HEK293 (cell line): ENCODE data around the gene TANGO2.
A peak's percentile ranks its signal among the peaks of the same experiment; 100 is the strongest.

Experiments
- GLIS2 ChIP-seq: fragments of 450-650 bp; formaldehyde crosslinking; IDR thresholded peaks from 2 replicates; pipeline ENCODE4 v1.5.1; 2016; ENCODE audit warnings: missing biosample characterization, missing genetic modification characterization
- INSM2 ChIP-seq: fragments of 450-650 bp; formaldehyde crosslinking; IDR thresholded peaks from 2 replicates; pipeline ENCODE4 v1.5.1; 2016; ENCODE audit warnings: missing biosample characterization, missing genetic modification characterization
- KLF10 ChIP-seq: fragments of 450-650 bp; IDR thresholded peaks from 2 replicates; pipeline ENCODE4 v1.5.1; 2018; ENCODE audit warnings: missing biosample characterization, mild to moderate bottlenecking, missing genetic modification characterization
- KLF8 ChIP-seq: fragments of 450-650 bp; formaldehyde crosslinking; IDR thresholded peaks from 2 replicates; pipeline ENCODE4 v1.5.1; 2016; ENCODE audit warnings: missing biosample characterization, missing genetic modification characterization
- KLF9 ChIP-seq: fragments of 450-650 bp; formaldehyde crosslinking; IDR thresholded peaks from 2 replicates; pipeline ENCODE4 v1.5.1; 2016; ENCODE audit warnings: missing biosample characterization, missing genetic modification characterization, low read depth
- OSR2 ChIP-seq: fragments of 450-650 bp; formaldehyde crosslinking; IDR thresholded peaks from 2 replicates; pipeline ENCODE4 v1.5.1; 2016; ENCODE audit warnings: missing biosample characterization, missing genetic modification characterization
- PBX3 ChIP-seq: sonication (generic); formaldehyde crosslinking; IDR thresholded peaks from 2 replicates; pipeline ENCODE4 v1.8.1; 2022; ENCODE audit warnings: mild to moderate bottlenecking, moderate library complexity, missing genetic modification reagents
- PRDM10 ChIP-seq: fragments of 450-650 bp; formaldehyde crosslinking; IDR thresholded peaks from 2 replicates; pipeline ENCODE4 v1.5.1; 2016; ENCODE audit warnings: missing biosample characterization, missing genetic modification characterization
- ZBTB1 ChIP-seq: fragments of 450-650 bp; formaldehyde crosslinking; IDR thresholded peaks from 2 replicates; pipeline ENCODE4 v1.5.1; 2016; ENCODE audit warnings: missing biosample characterization, missing genetic modification characterization
- ZBTB21 ChIP-seq: fragments of 450-650 bp; formaldehyde crosslinking; IDR thresholded peaks from 2 replicates; pipeline ENCODE4 v1.5.1; 2017; ENCODE audit warnings: missing biosample characterization, missing genetic modification characterization
- ZBTB48 ChIP-seq: fragments of 450-650 bp; formaldehyde crosslinking; IDR thresholded peaks from 2 replicates; pipeline ENCODE4 v1.5.1; 2016; ENCODE audit warnings: missing biosample characterization, missing genetic modification characterization
- ZBTB7A ChIP-seq: fragments of 450-650 bp; formaldehyde crosslinking; IDR thresholded peaks from 2 replicates; pipeline ENCODE4 v1.5.1; 2016; ENCODE audit warnings: low read depth, missing biosample characterization, missing genetic modification characterization
- ZFHX2 ChIP-seq: fragments of 450-650 bp; formaldehyde crosslinking; conservative IDR thresholded peaks from 2 replicates; pipeline ENCODE4 v1.5.1; 2016; ENCODE audit warnings: missing biosample characterization, missing genetic modification characterization
- ZNF184 ChIP-seq: fragments of 450-650 bp; IDR thresholded peaks from 2 replicates; pipeline ENCODE4 v1.5.1; 2018; ENCODE audit warnings: missing biosample characterization, mild to moderate bottlenecking, missing genetic modification characterization
- ZNF350 ChIP-seq: fragments of 450-650 bp; formaldehyde crosslinking; IDR thresholded peaks from 2 replicates; pipeline ENCODE4 v1.5.0; 2017; ENCODE audit warnings: missing biosample characterization, mild to moderate bottlenecking, missing genetic modification characterization
- ZNF366 ChIP-seq: fragments of 450-650 bp; formaldehyde crosslinking; conservative IDR thresholded peaks from 2 replicates; pipeline ENCODE4 v1.5.1; 2016; ENCODE audit warnings: missing biosample characterization, missing genetic modification characterization
- ZNF391 ChIP-seq: fragments of 450-650 bp; formaldehyde crosslinking; IDR thresholded peaks from 2 replicates; pipeline ENCODE4 v1.5.1; 2016; ENCODE audit warnings: low read depth, missing biosample characterization, missing genetic modification characterization, borderline replicate concordance
- ZNF398 ChIP-seq: fragments of 450-650 bp; formaldehyde crosslinking; IDR thresholded peaks from 2 replicates; pipeline ENCODE4 v1.5.1; 2017; ENCODE audit warnings: missing biosample characterization, missing genetic modification characterization
- ZNF501 ChIP-seq: fragments of 450-650 bp; formaldehyde crosslinking; IDR thresholded peaks from 2 replicates; pipeline ENCODE4 v1.5.1; 2016; ENCODE audit warnings: missing biosample characterization, missing genetic modification characterization
- ZNF529 ChIP-seq: fragments of 450-650 bp; formaldehyde crosslinking; IDR thresholded peaks from 2 replicates; pipeline ENCODE4 v1.5.1; 2017; ENCODE audit warnings: missing genetic modification characterization, missing biosample characterization; ENCODE audit not compliant: insufficient replicate concordance
- ZNF621 ChIP-seq: fragments of 450-650 bp; formaldehyde crosslinking; IDR thresholded peaks from 2 replicates; pipeline ENCODE4 v1.5.1; 2017; ENCODE audit warnings: missing biosample characterization, missing genetic modification characterization
- ZNF629 ChIP-seq: fragments of 450-650 bp; formaldehyde crosslinking; IDR thresholded peaks from 2 replicates; pipeline ENCODE4 v1.5.1; 2017; ENCODE audit warnings: missing biosample characterization, missing genetic modification characterization
- ZNF639 ChIP-seq: fragments of 450-650 bp; formaldehyde crosslinking; IDR thresholded peaks from 2 replicates; pipeline ENCODE4 v1.5.1; 2016; ENCODE audit warnings: missing biosample characterization, missing genetic modification characterization
- ZNF660 ChIP-seq: fragments of 450-650 bp; IDR thresholded peaks from 2 replicates; pipeline ENCODE4 v1.5.1; 2018; ENCODE audit warnings: missing biosample characterization, mild to moderate bottlenecking, missing genetic modification characterization
- ZNF692 ChIP-seq: fragments of 450-650 bp; formaldehyde crosslinking; IDR thresholded peaks from 2 replicates; pipeline ENCODE4 v1.5.1; 2016; ENCODE audit warnings: missing biosample characterization, missing genetic modification characterization
- ZNF791 ChIP-seq: fragments of 450-650 bp; formaldehyde crosslinking; IDR thresholded peaks from 2 replicates; pipeline ENCODE4 v1.5.1; 2016; ENCODE audit warnings: missing biosample characterization, missing genetic modification characterization
- ZSCAN23 ChIP-seq: fragments of 450-650 bp; formaldehyde crosslinking; IDR thresholded peaks from 2 replicates; pipeline ENCODE4 v1.5.1; 2016; ENCODE audit warnings: missing biosample characterization, missing genetic modification characterization
- ZSCAN30 ChIP-seq: fragments of 450-650 bp; IDR thresholded peaks from 2 replicates; pipeline ENCODE4 v1.5.1; 2018; ENCODE audit warnings: missing biosample characterization, mild to moderate bottlenecking, missing genetic modification characterization, moderate library complexity

The TANGO2 gene

GRCh38 chr22:19984201-19984753 is 36.6 kb upstream of the TANGO2 start (continued):
- TF ChIP-seq PRDM10 (tag by site-specific recombination) (peak; percentile 59), ZBTB1 (0 out of 2 replicates have a peak, but pooled peaks have one; percentile 67), ZNF391 (tag by site-specific recombination) (peak; percentile 79; the same call in 1 of the 2 replicates), ZBTB48 (tag by site-specific recombination) (peak; percentile 95), KLF9 (tag by site-specific recombination) (peak; percentile 93), ZNF529 (tag by site-specific recombination) (no peak), ZNF692 (tag by site-specific recombination) (peak; percentile 77), OSR2 (tag by site-specific recombination) (peak; percentile 85), ZNF501 (tag by site-specific recombination) (0 out of 2 replicates have a peak, but pooled peaks have one; percentile 14), ZBTB21 (tag by site-specific recombination) (peak; percentile 79; the same call in 1 of the 2 replicates), ZSCAN30 (peak; percentile 28; the same call in 1 of the 2 replicates), ZBTB7A (tag by site-specific recombination) (peak; percentile 71), ZFHX2 (tag by site-specific recombination) (peak; percentile 21; the same call in 1 of the 2 replicates), ZNF366 (tag by site-specific recombination) (peak; percentile 71), ZNF350 (no peak), ZNF639 (tag by site-specific recombination) (peak; percentile 82), ZNF629 (tag by site-specific recombination) (peak; percentile 93), KLF8 (tag by site-specific recombination) (peak; percentile 96), ZSCAN23 (tag by site-specific recombination) (peak; percentile 92), ZNF791 (no peak), INSM2 (tag by site-specific recombination) (peak; percentile 76; the same call in 1 of the 2 replicates), GLIS2 (tag by site-specific recombination) (peak; percentile 87), KLF10 (peak; percentile 91), ZNF621 (tag by site-specific recombination) (no peak), ZNF398 (tag by site-specific recombination) (peak; percentile 87), ZNF184 (tag by site-specific recombination) (0 out of 2 replicates have a peak, but pooled peaks have one; percentile 44), PBX3 (CRISPR knock-in tag) (no peak), ZNF660 (tag by site-specific recombination) (no peak; the same call in 1 of the 2 replicates)
